H9 (cell line): ENCODE results near the gene IER5. TPM values are rescaled to one million over a fixed set of nuclear protein-coding genes. Genes with fewer than 3 reads are reported as not detected.

Source experiments
- DNase-seq: peaks from one replicate; pipeline ENCODE4 v3.0.0-alpha.2; 2017
- H2AFZ ChIP-seq: one replicate; pipeline ENCODE4 v1.6.1; 2013; ENCODE audit warnings: mild to moderate bottlenecking, low read length, control low read depth, moderate library complexity
- H2AK5ac ChIP-seq: 2 replicates; pipeline ENCODE4 v1.6.1; 2013; ENCODE audit warnings: low read length, control low read depth, mixed read lengths; ENCODE audit not compliant: insufficient read length
- H2BK120ac ChIP-seq: one replicate; pipeline ENCODE4 v1.6.1; 2013; ENCODE audit warnings: low read depth, mild to moderate bottlenecking, low read length, control low read depth, inconsistent platforms; ENCODE audit not compliant: poor library complexity, severe bottlenecking
- H2BK12ac ChIP-seq: 2 replicates; pipeline ENCODE4 v1.6.1; 2013; ENCODE audit warnings: low read length, control low read depth, mixed read lengths, low read depth; ENCODE audit not compliant: insufficient read length
- H2BK15ac ChIP-seq: 2 replicates; pipeline ENCODE4 v1.6.1; 2013; ENCODE audit warnings: low read depth, low read length, control low read depth
- H2BK20ac ChIP-seq: one replicate; pipeline ENCODE4 v1.6.1; 2013; ENCODE audit warnings: low read depth, mild to moderate bottlenecking, low read length, control low read depth, inconsistent platforms; ENCODE audit not compliant: poor library complexity, severe bottlenecking
- H2BK5ac ChIP-seq: 2 replicates; pipeline ENCODE4 v1.6.1; 2013; ENCODE audit warnings: low read length, control low read depth, mixed read lengths; ENCODE audit not compliant: insufficient read length
- H3K14ac ChIP-seq: 2 replicates; pipeline ENCODE4 v1.6.1; 2013; ENCODE audit warnings: low read length, control low read depth; ENCODE audit not compliant: insufficient read depth
- H3K18ac ChIP-seq: 2 replicates; pipeline ENCODE4 v1.6.1; 2013; ENCODE audit warnings: low read depth, mild to moderate bottlenecking, mixed read lengths, low read length, control low read depth; ENCODE audit not compliant: insufficient read length
- H3K23ac ChIP-seq: 2 replicates; pipeline ENCODE4 v1.6.1; 2013; ENCODE audit warnings: low read length, control low read depth, mixed read lengths, low read depth; ENCODE audit not compliant: insufficient read length
- H3K23me2 ChIP-seq: 2 replicates; pipeline ENCODE4 v1.6.1; 2013; ENCODE audit warnings: low read depth, mild to moderate bottlenecking, mixed read lengths, low read length, control low read depth; ENCODE audit not compliant: insufficient read length, poor library complexity, severe bottlenecking
- H3K27ac ChIP-seq: 2 replicates; pipeline ENCODE4 v1.5.1; 2013; ENCODE audit warnings: low read length, control low read depth, mixed read lengths, low read depth; ENCODE audit not compliant: insufficient read length
- H3K27me3 ChIP-seq: 2 replicates; pipeline ENCODE4 v1.6.1; 2013; ENCODE audit warnings: low read length, control low read depth, inconsistent platforms; ENCODE audit not compliant: insufficient read depth
- H3K4ac ChIP-seq: 2 replicates; pipeline ENCODE4 v1.6.1; 2013; ENCODE audit warnings: low read depth, mild to moderate bottlenecking, control low read depth, inconsistent platforms, low read length, moderate library complexity
- H3K4me1 ChIP-seq: 2 replicates; pipeline ENCODE4 v1.6.1; 2013; ENCODE audit warnings: low read length, control low read depth, inconsistent platforms; ENCODE audit not compliant: insufficient read depth
- H3K4me2 ChIP-seq: 2 replicates; pipeline ENCODE4 v1.6.1; 2013; ENCODE audit warnings: low read length, control low read depth, mixed read lengths; ENCODE audit not compliant: insufficient read length, insufficient read depth
- H3K56ac ChIP-seq: 2 replicates; pipeline ENCODE4 v1.6.1; 2013; ENCODE audit warnings: low read depth, mild to moderate bottlenecking, mixed read lengths, low read length, control low read depth; ENCODE audit not compliant: insufficient read length
- H3K79me1 ChIP-seq: 2 replicates; pipeline ENCODE4 v1.6.1; 2013; ENCODE audit warnings: low read depth, mild to moderate bottlenecking, moderate library complexity, low read length, control low read depth, inconsistent platforms; ENCODE audit not compliant: insufficient read depth, poor library complexity, severe bottlenecking
- H3K79me2 ChIP-seq: 2 replicates; pipeline ENCODE4 v1.6.1; 2013; ENCODE audit warnings: low read length, control low read depth, inconsistent platforms; ENCODE audit not compliant: insufficient read depth
- H3K9ac ChIP-seq: 2 replicates; pipeline ENCODE4 v1.6.1; 2013; ENCODE audit warnings: low read length, control low read depth, mixed read lengths; ENCODE audit not compliant: insufficient read length; ENCODE audit errors: extremely low read depth
- H3K9me3 ChIP-seq: one replicate; pipeline ENCODE4 v1.6.1; 2013; ENCODE audit warnings: low read depth, low read length, inconsistent platforms; ENCODE audit not compliant: control insufficient read depth
- H3T11ph ChIP-seq: one replicate; pipeline ENCODE4 v1.6.1; 2013; ENCODE audit warnings: mild to moderate bottlenecking, low read length, control low read depth, inconsistent platforms
- H4K20me1 ChIP-seq: one replicate; pipeline ENCODE4 v1.6.1; 2013; ENCODE audit not compliant: control insufficient read depth, insufficient read length, insufficient read depth
- H4K5ac ChIP-seq: 2 replicates; pipeline ENCODE4 v1.6.1; 2013; ENCODE audit warnings: low read depth, mild to moderate bottlenecking, mixed read lengths, low read length, control low read depth; ENCODE audit not compliant: insufficient read length
- H4K8ac ChIP-seq: replicated peaks from 2 replicates; pipeline ENCODE4 v1.6.1; 2013; ENCODE audit warnings: low read length, control low read depth, mixed read lengths, low read depth; ENCODE audit not compliant: insufficient read length
- H4K91ac ChIP-seq: 2 replicates; pipeline ENCODE4 v1.6.1; 2013; ENCODE audit warnings: low read depth, mild to moderate bottlenecking, moderate library complexity, mixed read lengths, low read length, control low read depth; ENCODE audit not compliant: insufficient read length
- H3K27ac Mint-ChIP-seq, 3 experiments: 2 replicates in 2 of 3; 3 replicates in 1 of 3; pipeline ENCODE4 v1.8.0; 2020 to 2021; ENCODE audit warnings: mixed read lengths in 3 of 3, mild to moderate bottlenecking in 1 of 3, moderate library complexity in 1 of 3
- H3K27me3 Mint-ChIP-seq: 2 replicates; pipeline ENCODE4 v1.8.0; 2021; ENCODE audit warnings: low read depth, mild to moderate bottlenecking, moderate library complexity, mixed read lengths
- H3K36me3 Mint-ChIP-seq, 3 experiments: 2 replicates in 2 of 3; 3 replicates in 1 of 3; pipeline ENCODE4 v1.8.0; 2020 to 2021; ENCODE audit warnings: low read depth in 3 of 3, mixed read lengths in 3 of 3; ENCODE audit not compliant: insufficient read depth in 1 of 3
- H3K4me1 Mint-ChIP-seq, 2 experiments: 2 replicates each; pipeline ENCODE4 v1.8.0; 2020; ENCODE audit warnings: mixed read lengths in 2 of 2
- H3K4me3 Mint-ChIP-seq, 2 experiments: 2 replicates in 1 of 2; 3 replicates in 1 of 2; pipeline ENCODE4 v1.8.0; 2020 to 2021; ENCODE audit warnings: mild to moderate bottlenecking in 2 of 2, mixed read lengths in 2 of 2, moderate library complexity in 1 of 2
- H3K9me3 Mint-ChIP-seq, 2 experiments: 2 replicates in 1 of 2; 3 replicates in 1 of 2; pipeline ENCODE4 v1.8.0; 2020; ENCODE audit warnings: mild to moderate bottlenecking in 2 of 2, mixed read lengths in 2 of 2, moderate library complexity in 1 of 2
- WGBS: extraction: QIAGEN DNeasy Blood & Tissue Kit; methylation state at CpG from one replicate; pipeline ENCODE4 v1.1.7; 2013; ENCODE audit warnings: missing lambda C conversion rate, low lambda C conversion rate, mixed read lengths; ENCODE audit not compliant: insufficient read length; ENCODE audit errors: extremely low coverage; 5-methylcytosine and 5-hydroxymethylcytosine counted together
- total RNA-seq: library from RNA; stranded (reverse); gene quantifications from 2 replicates; pipeline ENCODE4 v1.2.1, GENCODE V29; 2021
- TF ChIP-seq, protein P1 (sequence below): fragments of 200-600 bp; sonication (generic); conservative IDR thresholded peaks from 3 replicates; pipeline ENCODE4 v1.8.0; 2021; ENCODE audit warnings: antibody characterized with exemption, mild to moderate bottlenecking

Gene IER5
- total RNA-seq, 1 experiment from 2014 or later = 6.7 TPM

- peaks cover 9% of the 10 kb centered on the region for H3K27me3 ChIP-seq
These were observed 1.0 kb upstream of the IER5 start for GRCh38 chr1:181087400-181087901.

More at GRCh38 chr1:181087400-181087901, 1.0 kb upstream of the IER5 start:
- Mint-ChIP-seq H3K4me1 (peaks cover 28 to 29% of the 10 kb centered on the region in 2 experiments), H3K4me3 (peak overlapping the region in 1 of 2 experiments; percentile 96; a peak in 2 of 5 replicates), H3K27me3 (peaks cover 37% of the 10 kb centered on the region), H3K27ac (no peak overlapping the region), H3K36me3 (peaks cover under 1 to 5% (median 2%) of the 10 kb centered on the region in 3 experiments; a peak in 4 of 7 replicates), H3K9me3 (peaks cover 0 to 2% of the 10 kb centered on the region in 2 experiments; a peak in 1 of 5 replicates)
- Histone ChIP-seq H2BK15ac (no peak overlapping the region), H3K4ac (no peak overlapping the region), H3T11ph (no peak overlapping the region), H2AFZ (no peak overlapping the region), H2BK5ac (no peak overlapping the region), H3K23ac (no peak overlapping the region), H3K18ac (no peak overlapping the region), H3K9ac (no peak overlapping the region), H2BK12ac (no peak overlapping the region), H4K5ac (no peak overlapping the region), H4K91ac (no peak overlapping the region), H4K8ac (no peak overlapping the region), H2BK120ac (no peak overlapping the region), H3K9me3 (no peaks in the 10 kb centered on the region), H3K56ac (no peak overlapping the region), H2BK20ac (no peak overlapping the region), H3K79me1 (no peaks in the 10 kb centered on the region), H3K4me1 (0 out of 2 replicates have a peak, but pooled peaks cover 3% of the 10 kb centered on the region), H3K14ac (no peak overlapping the region), H4K20me1 (peaks cover 2% of the 10 kb centered on the region), H3K4me2 (no peak overlapping the region), H3K27ac (no peak overlapping the region), H2AK5ac (no peak overlapping the region), H3K23me2 (peaks cover 14% of the 10 kb centered on the region), H3K79me2 (no peaks in the 10 kb centered on the region)
- DNase-seq = no peak
- TF ChIP-seq, protein P1, sequence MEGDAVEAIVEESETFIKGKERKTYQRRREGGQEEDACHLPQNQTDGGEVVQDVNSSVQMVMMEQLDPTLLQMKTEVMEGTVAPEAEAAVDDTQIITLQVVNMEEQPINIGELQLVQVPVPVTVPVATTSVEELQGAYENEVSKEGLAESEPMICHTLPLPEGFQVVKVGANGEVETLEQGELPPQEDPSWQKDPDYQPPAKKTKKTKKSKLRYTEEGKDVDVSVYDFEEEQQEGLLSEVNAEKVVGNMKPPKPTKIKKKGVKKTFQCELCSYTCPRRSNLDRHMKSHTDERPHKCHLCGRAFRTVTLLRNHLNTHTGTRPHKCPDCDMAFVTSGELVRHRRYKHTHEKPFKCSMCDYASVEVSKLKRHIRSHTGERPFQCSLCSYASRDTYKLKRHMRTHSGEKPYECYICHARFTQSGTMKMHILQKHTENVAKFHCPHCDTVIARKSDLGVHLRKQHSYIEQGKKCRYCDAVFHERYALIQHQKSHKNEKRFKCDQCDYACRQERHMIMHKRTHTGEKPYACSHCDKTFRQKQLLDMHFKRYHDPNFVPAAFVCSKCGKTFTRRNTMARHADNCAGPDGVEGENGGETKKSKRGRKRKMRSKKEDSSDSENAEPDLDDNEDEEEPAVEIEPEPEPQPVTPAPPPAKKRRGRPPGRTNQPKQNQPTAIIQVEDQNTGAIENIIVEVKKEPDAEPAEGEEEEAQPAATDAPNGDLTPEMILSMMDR = no peak
- WGBS = no CpG with 5 or more reads among the region's 8 CpGs
